ENCODE measurements around the gene ADGRV1. TPM values are rescaled to one million over a fixed set of nuclear protein-coding genes. Genes with fewer than 3 reads are reported as not detected.

Gene ADGRV1
- total RNA-seq, 4 donors from 2014 or later = 6.0 to 37.0 (median 10.6) TPM

DNA sequence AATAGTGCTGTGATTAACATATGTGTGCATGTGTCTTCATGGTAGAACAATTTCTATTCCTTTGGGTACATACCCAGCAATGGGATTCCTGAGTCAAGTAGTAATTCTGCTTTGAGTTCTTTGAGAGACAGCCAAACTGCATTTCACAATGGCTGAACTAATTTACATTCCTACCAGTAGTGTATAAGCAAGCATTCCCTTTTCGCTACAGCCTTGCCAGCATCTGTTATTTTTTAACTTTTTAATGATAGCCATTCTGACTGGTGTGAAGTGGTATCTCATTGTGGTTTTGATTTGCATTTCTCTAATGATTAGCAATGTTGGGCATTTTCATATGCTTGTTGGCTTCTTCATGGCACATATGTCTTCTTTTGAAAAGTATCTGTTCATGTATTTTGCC, 516.0 kb downstream of the ADGRV1 start:
- H3K27me3 ChIP-seq = no peaks in the 10 kb centered on the region
- intact Hi-C loops (cut with DNase I; ENCODE audit: low total_unique reads) = no loop called here
- in situ Hi-C loops (cut with MboI; ENCODE audit: low pct_ligation_motif_present in 1 of 4, low pct_unique_long_range_greater_than_20kb in 1 of 4, low sequenced_read_pairs in 3 of 4) = loop anchor here in 2 of 4 donors (25.0 kb wide), 2 partner anchors 137 to 212 kb away; no protein-coding TSS in a partner anchor
- 38 to 41% methylated on average over 1 of the region's 1 CpG for WGBS, 2 donors (ENCODE audit: low coverage in 1 of 2)
- no peak overlapping the region for H3K27ac ChIP-seq
- no peak overlapping the region for H3K4me3 ChIP-seq
- DNase-seq = no peak
- peak in 1 of 3 donors; percentile 30 for TF ChIP-seq POLR2AphosphoS5 (IDR thresholded peaks at IDR 0.05)
- TF ChIP-seq EP300 (IDR thresholded peaks at IDR 0.05; ENCODE audit: low read depth) = no peak
- TF ChIP-seq CTCF (IDR thresholded peaks at IDR 0.05) = peak in 4 of 5 experiments; percentile 17 to 42 (median 26)
- TF ChIP-seq POLR2A (IDR thresholded peaks at IDR 0.05) = no peak
- no peaks in the 10 kb centered on the region for H3K9me3 ChIP-seq
- no peaks in the 10 kb centered on the region for H3K36me3 ChIP-seq
- H3K4me1 ChIP-seq = peaks cover 0 to 15% (median 0%) of the 10 kb centered on the region in 4 donors

GRCh38 chr5:91076138-91076537, 517.5 kb downstream of the ADGRV1 start:
- in situ Hi-C loops (cut with MboI; ENCODE audit: low pct_ligation_motif_present in 1 of 4, low pct_unique_long_range_greater_than_20kb in 1 of 4, low sequenced_read_pairs in 3 of 4) = loop anchor here in 2 of 4 donors (25.0 kb wide), 2 partner anchors 139 to 214 kb away; no protein-coding TSS in a partner anchor
- TF ChIP-seq EP300 (IDR thresholded peaks at IDR 0.05; ENCODE audit: low read depth) (no peak), CTCF (IDR thresholded peaks at IDR 0.05) (no peak), POLR2AphosphoS5 (IDR thresholded peaks at IDR 0.05) (no peak), POLR2A (IDR thresholded peaks at IDR 0.05) (no peak)
- intact Hi-C loops (cut with DNase I; ENCODE audit: low total_unique reads) = no loop called here
- no peaks in the 10 kb centered on the region for H3K27me3 ChIP-seq
- DNase-seq = no peak
- no peak overlapping the region for H3K27ac ChIP-seq
- H3K4me1 ChIP-seq = peaks cover 0 to 15% (median 0%) of the 10 kb centered on the region in 4 donors
- H3K36me3 ChIP-seq = no peaks in the 10 kb centered on the region
- H3K4me3 ChIP-seq = no peak overlapping the region
- H3K9me3 ChIP-seq = no peaks in the 10 kb centered on the region

GRCh38 chr5:91077623-91078022, 519.0 kb downstream of the ADGRV1 start:
- WGBS, 2 donors (ENCODE audit: low coverage in 1 of 2) = 86 to 95% methylated on average over 2 to 3 of the region's 3 CpGs
- Histone ChIP-seq H3K36me3 (no peaks in the 10 kb centered on the region), H3K27me3 (no peaks in the 10 kb centered on the region), H3K9me3 (no peaks in the 10 kb centered on the region), H3K27ac (no peak overlapping the region), H3K4me1 (peaks cover 0 to 15% (median 0%) of the 10 kb centered on the region in 4 donors), H3K4me3 (no peak overlapping the region)
- no peak for DNase-seq
- no peak for TF ChIP-seq POLR2A (IDR thresholded peaks at IDR 0.05)
- no peak for TF ChIP-seq EP300 (IDR thresholded peaks at IDR 0.05; ENCODE audit: low read depth)
- no peak for TF ChIP-seq CTCF (IDR thresholded peaks at IDR 0.05)
- TF ChIP-seq POLR2AphosphoS5 (IDR thresholded peaks at IDR 0.05) = no peak
- in situ Hi-C loops (cut with MboI; ENCODE audit: low pct_ligation_motif_present in 1 of 4, low pct_unique_long_range_greater_than_20kb in 1 of 4, low sequenced_read_pairs in 3 of 4) = loop anchor here in 2 of 4 donors (25.0 kb wide), 2 partner anchors 140 to 215 kb away; no protein-coding TSS in a partner anchor
- intact Hi-C loops (cut with DNase I; ENCODE audit: low total_unique reads) = no loop called here

DNA sequence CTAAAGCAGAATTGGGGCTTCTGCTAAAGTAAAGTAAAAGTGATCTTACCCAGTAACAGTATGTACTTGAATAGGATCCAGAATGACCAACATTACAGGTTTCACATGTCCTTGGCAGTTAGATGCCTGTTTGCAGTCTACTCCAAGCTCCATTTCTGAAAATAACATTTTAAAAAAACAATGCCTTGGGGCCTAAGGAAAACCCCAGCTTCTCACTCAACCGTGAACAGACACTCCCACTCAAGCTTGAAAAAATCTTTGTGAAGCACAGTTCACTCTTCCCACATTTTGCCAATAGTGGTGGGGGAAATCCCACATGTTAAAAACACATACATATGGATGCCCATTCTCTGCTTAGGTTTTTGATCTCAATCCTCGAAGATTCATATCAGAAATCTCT, 520.4 kb downstream of the ADGRV1 start:
- in situ Hi-C loops (cut with MboI; ENCODE audit: low pct_ligation_motif_present in 1 of 4, low pct_unique_long_range_greater_than_20kb in 1 of 4, low sequenced_read_pairs in 3 of 4) = loop anchor here in 2 of 4 donors (25.0 kb wide), 2 partner anchors 142 to 217 kb away; no protein-coding TSS in a partner anchor

More for the DNA sequence above, 520.4 kb downstream of the ADGRV1 start:
- no peak for TF ChIP-seq EP300 (IDR thresholded peaks at IDR 0.05; ENCODE audit: low read depth)
- TF ChIP-seq POLR2A (IDR thresholded peaks at IDR 0.05) = no peak
- no peak for TF ChIP-seq CTCF (IDR thresholded peaks at IDR 0.05)
- no peak for TF ChIP-seq POLR2AphosphoS5 (IDR thresholded peaks at IDR 0.05)
- Histone ChIP-seq H3K9me3 (no peaks in the 10 kb centered on the region), H3K36me3 (no peaks in the 10 kb centered on the region), H3K27ac (peak overlapping the region in 1 of 4 donors; percentile 17), H3K27me3 (no peaks in the 10 kb centered on the region), H3K4me1 (peaks cover 0 to 5% (median 0%) of the 10 kb centered on the region in 4 donors), H3K4me3 (no peak overlapping the region)
- 50 to 58% methylated on average over 2 of the region's 2 CpGs for WGBS, 2 donors (ENCODE audit: low coverage in 1 of 2)
- intact Hi-C loops (cut with DNase I; ENCODE audit: low total_unique reads) = no loop called here
- DNase-seq = no peak
